ENCODE data around the gene XKRX. TPM values are rescaled to one million over a fixed set of nuclear protein-coding genes. Genes with fewer than 3 reads are reported as not detected.

Gene XKRX
- 0.50 TPM for polyA plus RNA-seq (2013, experiment 1 of 2)
- 0.38 TPM for polyA plus RNA-seq (2013, experiment 2 of 2)

GRCh38 chrX:100928660-100929613, at the start of gene XKRX:
Gene XKRX (minus strand): TSS chrX:100928917. CDS start chrX:100928304, 613 bp downstream.
- H3K9ac ChIP-seq (ENCODE audit: low read depth, low read length) = peak within 1 kb of the TSS; percentile 66; the same call in 1 of the 2 replicates
- no peaks in the 10 kb centered on the region for H3K36me3 ChIP-seq (ENCODE audit: insufficient read depth, low read length)
- no peak within 1 kb of the TSS for H3K27ac ChIP-seq (ENCODE audit: low read depth, low read length)
- H3K4me1 ChIP-seq (ENCODE audit: insufficient read depth, low read length) = no peaks in the 10 kb centered on the region
- WGBS = under 1% methylated on average over 44 of the region's 51 CpGs
- peaks cover 14% of the 10 kb centered on the region for H3K27me3 ChIP-seq (ENCODE audit: insufficient read depth, low read length)
- H3K4me3 ChIP-seq (ENCODE audit: low read length) = peak within 1 kb of the TSS; percentile 80
- H3K9me3 ChIP-seq (ENCODE audit: insufficient read depth, low read depth, low read length) = no peaks in the 10 kb centered on the region

- H3K27me3 ChIP-seq (ENCODE audit: insufficient read depth, low read length) = no peaks in the 10 kb centered on the region
- H3K27ac ChIP-seq (ENCODE audit: low read depth, low read length) = no peak overlapping the region
- H3K9ac ChIP-seq (ENCODE audit: low read depth, low read length) = no peak overlapping the region
- WGBS = 100% methylated on average over 1 of the region's 1 CpG
- H3K9me3 ChIP-seq (ENCODE audit: insufficient read depth, low read depth, low read length) = no peaks in the 10 kb centered on the region
- H3K4me1 ChIP-seq (ENCODE audit: insufficient read depth, low read length) = no peaks in the 10 kb centered on the region
- no peak overlapping the region for H3K4me3 ChIP-seq (ENCODE audit: low read length)
- no peaks in the 10 kb centered on the region for H3K36me3 ChIP-seq (ENCODE audit: insufficient read depth, low read length)
Measured at GRCh38 chrX:100976211-100976610, 47.5 kb upstream of the XKRX start.

GRCh38 chrX:100975212-100975611, 46.5 kb upstream of the XKRX start:
- WGBS = 100% methylated on average over 3 of the region's 3 CpGs
- Histone ChIP-seq H3K4me3 (ENCODE audit: low read length) (no peak overlapping the region), H3K27ac (ENCODE audit: low read depth, low read length) (no peak overlapping the region)

GRCh38 chrX:100973411-100973810, 44.7 kb upstream of the XKRX start:
- Histone ChIP-seq H3K4me1 (ENCODE audit: insufficient read depth, low read length) (no peaks in the 10 kb centered on the region), H3K9me3 (ENCODE audit: insufficient read depth, low read depth, low read length) (no peaks in the 10 kb centered on the region), H3K27ac (ENCODE audit: low read depth, low read length) (no peak overlapping the region), H3K27me3 (ENCODE audit: insufficient read depth, low read length) (no peaks in the 10 kb centered on the region), H3K4me3 (ENCODE audit: low read length) (no peak overlapping the region), H3K36me3 (ENCODE audit: insufficient read depth, low read length) (no peaks in the 10 kb centered on the region), H3K9ac (ENCODE audit: low read depth, low read length) (no peak overlapping the region)
- WGBS = 100% methylated on average over 3 of the region's 19 CpGs

More at GRCh38 chrX:100975212-100975611, 46.5 kb upstream of the XKRX start:
- Histone ChIP-seq H3K4me1 (ENCODE audit: insufficient read depth, low read length) (no peaks in the 10 kb centered on the region), H3K9me3 (ENCODE audit: insufficient read depth, low read depth, low read length) (no peaks in the 10 kb centered on the region), H3K36me3 (ENCODE audit: insufficient read depth, low read length) (no peaks in the 10 kb centered on the region), H3K27me3 (ENCODE audit: insufficient read depth, low read length) (no peaks in the 10 kb centered on the region), H3K9ac (ENCODE audit: low read depth, low read length) (no peak overlapping the region)

- H3K27ac ChIP-seq (ENCODE audit: low read depth, low read length) = no peak overlapping the region
- H3K4me3 ChIP-seq (ENCODE audit: low read length) = no peak overlapping the region
- no peaks in the 10 kb centered on the region for H3K36me3 ChIP-seq (ENCODE audit: insufficient read depth, low read length)
- WGBS = 85% methylated on average over 1 of the region's 1 CpG
- H3K9me3 ChIP-seq (ENCODE audit: insufficient read depth, low read depth, low read length) = no peaks in the 10 kb centered on the region
- no peaks in the 10 kb centered on the region for H3K4me1 ChIP-seq (ENCODE audit: insufficient read depth, low read length)
- no peak overlapping the region for H3K9ac ChIP-seq (ENCODE audit: low read depth, low read length)
- no peaks in the 10 kb centered on the region for H3K27me3 ChIP-seq (ENCODE audit: insufficient read depth, low read length)
Measured at GRCh38 chrX:100969936-100970335, 41.2 kb upstream of the XKRX start.

GRCh38 chrX:100969408-100969807, 40.7 kb upstream of the XKRX start, which contains the start of gene ARL13A:
Gene ARL13A (plus strand): TSS chrX:100969708. CDS start chrX:100973690, 3,982 bp downstream.
- Histone ChIP-seq H3K9ac (ENCODE audit: low read depth, low read length) (no peak within 1 kb of the TSS), H3K4me3 (ENCODE audit: low read length) (no peak within 1 kb of the TSS), H3K9me3 (ENCODE audit: insufficient read depth, low read depth, low read length) (no peaks in the 10 kb centered on the region), H3K4me1 (ENCODE audit: insufficient read depth, low read length) (no peaks in the 10 kb centered on the region), H3K27ac (ENCODE audit: low read depth, low read length) (no peak within 1 kb of the TSS), H3K27me3 (ENCODE audit: insufficient read depth, low read length) (no peaks in the 10 kb centered on the region), H3K36me3 (ENCODE audit: insufficient read depth, low read length) (no peaks in the 10 kb centered on the region)
- 88% methylated on average over 2 of the region's 2 CpGs for WGBS

- Histone ChIP-seq H3K4me3 (ENCODE audit: low read length) (no peak overlapping the region), H3K36me3 (ENCODE audit: insufficient read depth, low read length) (no peaks in the 10 kb centered on the region), H3K4me1 (ENCODE audit: insufficient read depth, low read length) (no peaks in the 10 kb centered on the region), H3K9ac (ENCODE audit: low read depth, low read length) (no peak overlapping the region), H3K27ac (ENCODE audit: low read depth, low read length) (no peak overlapping the region), H3K27me3 (ENCODE audit: insufficient read depth, low read length) (no peaks in the 10 kb centered on the region), H3K9me3 (ENCODE audit: insufficient read depth, low read depth, low read length) (no peaks in the 10 kb centered on the region)
Measured at GRCh38 chrX:100964362-100964761, 35.6 kb upstream of the XKRX start.

- Histone ChIP-seq H3K36me3 (ENCODE audit: insufficient read depth, low read length) (no peaks in the 10 kb centered on the region), H3K4me1 (ENCODE audit: insufficient read depth, low read length) (no peaks in the 10 kb centered on the region), H3K4me3 (ENCODE audit: low read length) (no peak overlapping the region), H3K27me3 (ENCODE audit: insufficient read depth, low read length) (no peaks in the 10 kb centered on the region), H3K9ac (ENCODE audit: low read depth, low read length) (no peak overlapping the region), H3K27ac (ENCODE audit: low read depth, low read length) (no peak overlapping the region), H3K9me3 (ENCODE audit: insufficient read depth, low read depth, low read length) (no peaks in the 10 kb centered on the region)
- no CpG with 5 or more reads among the region's 3 CpGs for WGBS
Measured at GRCh38 chrX:100962811-100963210, 34.1 kb upstream of the XKRX start.

- Histone ChIP-seq H3K4me3 (ENCODE audit: low read length) (no peak overlapping the region), H3K36me3 (ENCODE audit: insufficient read depth, low read length) (no peaks in the 10 kb centered on the region), H3K4me1 (ENCODE audit: insufficient read depth, low read length) (no peaks in the 10 kb centered on the region), H3K27ac (ENCODE audit: low read depth, low read length) (no peak overlapping the region), H3K27me3 (ENCODE audit: insufficient read depth, low read length) (no peaks in the 10 kb centered on the region), H3K9me3 (ENCODE audit: insufficient read depth, low read depth, low read length) (no peaks in the 10 kb centered on the region), H3K9ac (ENCODE audit: low read depth, low read length) (no peak overlapping the region)
- 75% methylated on average over 1 of the region's 1 CpG for WGBS
Measured at GRCh38 chrX:100948557-100948956, 19.8 kb upstream of the XKRX start.

- Histone ChIP-seq H3K9ac (ENCODE audit: low read depth, low read length) (no peak overlapping the region), H3K4me3 (ENCODE audit: low read length) (no peak overlapping the region), H3K9me3 (ENCODE audit: insufficient read depth, low read depth, low read length) (no peaks in the 10 kb centered on the region), H3K36me3 (ENCODE audit: insufficient read depth, low read length) (no peaks in the 10 kb centered on the region), H3K27ac (ENCODE audit: low read depth, low read length) (no peak overlapping the region), H3K27me3 (ENCODE audit: insufficient read depth, low read length) (no peaks in the 10 kb centered on the region), H3K4me1 (ENCODE audit: insufficient read depth, low read length) (no peaks in the 10 kb centered on the region)
- no CpG with 5 or more reads among the region's 2 CpGs for WGBS
Measured at GRCh38 chrX:100946299-100946927, 17.7 kb upstream of the XKRX start.

- H3K4me3 ChIP-seq (ENCODE audit: low read length) = no peak overlapping the region
- WGBS = 91% methylated on average over 3 of the region's 3 CpGs
- H3K9ac ChIP-seq (ENCODE audit: low read depth, low read length) = no peak overlapping the region
- no peaks in the 10 kb centered on the region for H3K36me3 ChIP-seq (ENCODE audit: insufficient read depth, low read length)
- H3K27ac ChIP-seq (ENCODE audit: low read depth, low read length) = no peak overlapping the region
- no peaks in the 10 kb centered on the region for H3K27me3 ChIP-seq (ENCODE audit: insufficient read depth, low read length)
- H3K4me1 ChIP-seq (ENCODE audit: insufficient read depth, low read length) = no peaks in the 10 kb centered on the region
- H3K9me3 ChIP-seq (ENCODE audit: insufficient read depth, low read depth, low read length) = no peaks in the 10 kb centered on the region
Measured at GRCh38 chrX:100944601-100945000, 15.9 kb upstream of the XKRX start.
